Pericardium fibroblast (primary cell): ENCODE results near the gene THUMPD1. TPM values are rescaled to one million over a fixed set of nuclear protein-coding genes. Genes with fewer than 3 reads are reported as not detected.

Source experiments
- total RNA-seq: library from RNA; depleted of rRNA; stranded (reverse); fragments of >200 nt; gene quantifications from 2 replicates; pipeline ENCODE4 v1.2.3, GENCODE V29; 2015

THUMPD1 gene
- total RNA-seq: 26.6 and 29.4 TPM in 2 replicates

GRCh38 chr16:20741554-20742285 is at the start of gene THUMPD1:
Gene THUMPD1, minus strand, starts transcription at chr16:20741818. Its CDS starts 79 bp downstream, at chr16:20741739.

GRCh38 chr16:20763461-20764232 is 22.0 kb upstream of the THUMPD1 start, which contains the start of gene ACSM3:
Gene ACSM3, plus strand, starts transcription at chr16:20764014. Its CDS starts 6,021 bp downstream, at chr16:20770035.

Other genes starting within 250 kb of the THUMPD1 start
- gene ACSM2B, start 165.5 kb downstream of the THUMPD1 start, total RNA-seq: not detected in 2 replicates
- 2.2 TPM in 1 of 2 replicates, not detected in the other for gene ACSM1, start 44.1 kb downstream of the THUMPD1 start, total RNA-seq
- 2.6 and 3.2 TPM in 2 replicates for gene ACSM3, start 22.2 kb upstream of the THUMPD1 start, total RNA-seq
- 4.9 and 17.1 TPM in 2 replicates for gene ERI2, start 64.7 kb upstream of the THUMPD1 start, total RNA-seq
- gene REXO5, start 64.7 kb upstream of the THUMPD1 start, total RNA-seq: 2.0 and 3.7 TPM in 2 replicates
- gene DCUN1D3, start 158.5 kb upstream of the THUMPD1 start, total RNA-seq: 32.0 and 36.7 TPM in 2 replicates
- gene LYRM1, start 159.0 kb upstream of the THUMPD1 start, total RNA-seq: 28.0 and 70.5 TPM in 2 replicates